Stimulated activated CD8-positive, alpha-beta memory T cell treated with anti-CD3 and anti-CD28 coated beads, Interleukin-4, amount 100 ng/mL, for 24 hours (primary cell): Measurements from ENCODE around the gene ZNF582.

Experiments
- DNase-seq: peaks from one replicate; pipeline ENCODE4 v3.0.0-alpha.2; 2020; ENCODE audit warnings: low read depth

ZNF582 gene

DNA sequence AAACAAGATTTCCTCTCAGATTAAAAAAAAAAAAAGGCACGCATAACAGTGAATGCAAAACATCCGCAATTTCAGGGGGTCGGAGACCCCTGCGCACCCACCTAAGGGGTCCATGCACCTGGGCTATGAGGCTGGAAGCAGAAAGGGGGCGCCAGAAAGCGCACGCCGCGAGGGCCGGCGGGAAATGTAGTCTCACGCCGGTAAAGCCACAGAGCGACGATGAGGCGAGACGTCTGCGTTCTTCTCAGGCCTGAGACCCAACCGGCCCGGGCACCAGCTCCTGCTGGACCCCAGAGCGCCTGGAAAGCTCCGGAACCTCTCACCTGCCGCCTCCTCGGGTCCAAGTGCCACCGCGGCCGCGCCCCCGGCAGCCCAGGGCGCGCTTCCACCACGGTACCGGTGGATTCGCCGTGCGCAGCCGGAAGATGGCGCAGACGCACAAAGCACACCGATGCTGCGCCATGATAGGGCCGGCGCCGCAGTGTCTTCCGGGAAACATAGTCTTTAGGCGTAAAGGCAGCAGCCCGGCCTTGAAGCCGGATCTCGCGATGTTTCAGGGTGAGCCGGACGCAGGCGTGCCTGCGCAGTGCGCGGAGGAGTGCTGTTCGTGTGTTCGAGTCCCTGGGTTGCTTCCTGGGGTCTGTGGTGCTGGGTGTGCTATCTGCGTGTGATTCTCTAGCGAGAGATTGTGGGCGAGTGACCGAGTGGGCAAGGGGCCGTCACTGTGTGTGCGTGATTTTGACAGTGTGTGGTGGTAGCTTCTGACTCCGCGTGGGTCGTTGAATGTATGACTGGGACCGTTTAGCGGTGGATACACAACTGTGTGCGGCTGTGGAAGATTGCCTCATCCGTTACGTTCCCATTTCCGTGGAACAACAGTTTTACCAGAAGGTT lies at the start of gene ZNF582:
Gene ZNF582, minus strand, starts transcription at position 416 of the 894 bp plus-strand sequence. CDS start 1,782 bp downstream, outside the sequence.
- peak; percentile 85 for DNase-seq

DNA sequence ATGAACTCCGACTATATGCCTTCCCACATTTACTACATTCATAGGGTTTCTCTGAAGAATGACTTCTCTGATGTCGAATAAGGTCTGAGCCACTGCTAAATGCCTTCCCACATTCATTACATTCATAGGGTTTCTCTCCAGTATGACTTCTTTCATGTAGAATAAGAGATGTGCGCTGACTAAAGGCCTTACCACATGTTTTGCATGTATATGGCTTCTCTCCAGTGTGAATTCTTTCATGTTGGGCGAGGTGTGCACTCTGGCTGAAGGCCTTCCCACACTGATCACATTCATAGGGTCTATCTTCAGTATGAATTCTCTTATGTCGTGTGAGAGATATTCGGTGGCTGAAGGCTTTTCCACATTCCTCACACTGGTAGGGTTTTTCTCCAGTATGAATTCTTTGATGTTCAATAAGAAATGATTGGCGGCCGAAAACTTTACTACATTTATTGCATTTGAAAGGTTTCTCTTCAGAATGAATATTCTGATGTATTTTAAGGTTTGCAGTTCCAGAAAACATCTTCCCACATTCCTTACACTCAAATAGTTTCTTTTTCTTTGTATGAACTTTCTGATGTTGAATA lies 48.0 kb upstream of the ZNF582 start:
- no peak for DNase-seq

DNA sequence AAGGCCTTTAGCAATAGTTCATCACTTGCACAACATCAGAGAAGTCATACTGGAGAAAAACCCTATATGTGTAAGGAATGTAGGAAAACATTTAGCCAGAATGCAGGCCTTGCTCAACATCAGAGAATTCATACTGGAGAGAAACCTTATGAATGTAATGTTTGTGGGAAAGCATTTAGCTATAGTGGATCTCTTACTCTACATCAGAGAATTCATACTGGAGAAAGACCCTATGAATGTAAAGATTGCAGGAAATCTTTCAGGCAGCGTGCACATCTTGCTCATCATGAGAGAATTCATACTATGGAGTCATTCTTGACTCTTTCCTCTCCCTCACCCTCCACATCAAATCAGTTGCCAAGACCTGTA lies 30.6 kb upstream of the ZNF582 start:
- DNase-seq: no peak

DNA sequence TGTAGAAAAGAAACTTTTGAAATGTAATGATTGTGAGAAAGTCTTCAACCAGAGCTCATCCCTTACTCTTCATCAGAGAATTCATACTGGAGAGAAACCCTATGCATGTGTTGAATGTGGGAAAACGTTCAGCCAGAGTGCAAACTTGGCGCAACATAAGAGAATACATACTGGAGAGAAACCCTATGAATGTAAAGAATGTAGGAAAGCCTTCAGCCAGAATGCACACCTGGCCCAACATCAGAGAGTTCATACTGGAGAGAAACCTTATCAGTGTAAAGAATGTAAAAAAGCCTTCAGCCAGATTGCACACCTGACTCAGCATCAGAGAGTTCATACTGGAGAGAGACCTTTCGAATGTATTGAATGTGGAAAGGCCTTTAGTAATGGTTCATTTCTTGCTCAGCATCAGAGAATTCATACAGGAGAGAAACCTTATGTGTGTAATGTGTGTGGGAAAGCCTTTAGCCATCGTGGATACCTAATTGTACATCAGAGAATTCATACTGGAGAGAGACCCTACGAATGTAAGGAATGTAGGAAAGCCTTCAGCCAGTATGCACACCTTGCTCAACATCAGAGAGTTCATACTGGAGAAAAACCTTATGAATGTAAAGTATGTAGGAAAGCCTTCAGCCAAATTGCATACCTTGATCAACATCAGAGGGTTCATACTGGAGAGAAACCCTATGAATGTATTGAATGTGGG lies 30.1 kb upstream of the ZNF582 start:
- no peak for DNase-seq

DNA sequence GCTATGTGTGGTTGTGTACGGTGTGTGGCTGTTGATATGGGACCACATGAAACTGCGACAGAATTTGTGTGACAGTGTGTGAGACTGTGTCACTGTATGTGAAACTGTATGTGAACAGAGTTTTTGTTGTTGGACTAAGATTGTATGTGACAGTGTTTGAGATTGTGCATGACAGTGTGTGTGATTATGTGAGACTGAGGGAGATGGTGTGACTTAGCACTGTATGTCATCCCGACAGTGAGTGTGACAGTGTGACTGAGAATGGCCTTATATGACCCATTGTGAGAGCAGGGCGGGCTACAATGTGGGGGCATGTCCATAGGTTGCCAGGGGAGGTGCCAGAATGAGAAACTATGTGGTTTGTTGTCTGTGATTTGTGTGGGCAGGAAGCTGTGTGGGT lies 11.7 kb upstream of the ZNF582 start:
- DNase-seq: no peak

DNA sequence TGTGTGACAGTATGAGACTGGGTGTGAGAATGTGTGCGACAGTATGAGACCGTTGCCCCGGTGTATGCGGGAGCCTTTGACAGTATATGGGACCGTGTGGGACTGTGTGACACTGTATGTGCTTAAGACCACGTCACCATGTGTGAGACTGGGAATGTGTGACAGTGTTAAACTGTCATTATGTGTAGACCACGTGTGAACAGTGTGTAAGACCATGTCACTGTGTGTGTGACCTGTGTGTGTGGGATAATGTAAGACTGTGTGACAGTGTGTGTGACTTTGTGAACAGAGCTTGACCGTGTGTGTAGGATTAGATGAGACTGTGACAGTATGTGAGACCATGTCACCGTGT lies 11.3 kb upstream of the ZNF582 start:
- DNase-seq: no peak

DNA sequence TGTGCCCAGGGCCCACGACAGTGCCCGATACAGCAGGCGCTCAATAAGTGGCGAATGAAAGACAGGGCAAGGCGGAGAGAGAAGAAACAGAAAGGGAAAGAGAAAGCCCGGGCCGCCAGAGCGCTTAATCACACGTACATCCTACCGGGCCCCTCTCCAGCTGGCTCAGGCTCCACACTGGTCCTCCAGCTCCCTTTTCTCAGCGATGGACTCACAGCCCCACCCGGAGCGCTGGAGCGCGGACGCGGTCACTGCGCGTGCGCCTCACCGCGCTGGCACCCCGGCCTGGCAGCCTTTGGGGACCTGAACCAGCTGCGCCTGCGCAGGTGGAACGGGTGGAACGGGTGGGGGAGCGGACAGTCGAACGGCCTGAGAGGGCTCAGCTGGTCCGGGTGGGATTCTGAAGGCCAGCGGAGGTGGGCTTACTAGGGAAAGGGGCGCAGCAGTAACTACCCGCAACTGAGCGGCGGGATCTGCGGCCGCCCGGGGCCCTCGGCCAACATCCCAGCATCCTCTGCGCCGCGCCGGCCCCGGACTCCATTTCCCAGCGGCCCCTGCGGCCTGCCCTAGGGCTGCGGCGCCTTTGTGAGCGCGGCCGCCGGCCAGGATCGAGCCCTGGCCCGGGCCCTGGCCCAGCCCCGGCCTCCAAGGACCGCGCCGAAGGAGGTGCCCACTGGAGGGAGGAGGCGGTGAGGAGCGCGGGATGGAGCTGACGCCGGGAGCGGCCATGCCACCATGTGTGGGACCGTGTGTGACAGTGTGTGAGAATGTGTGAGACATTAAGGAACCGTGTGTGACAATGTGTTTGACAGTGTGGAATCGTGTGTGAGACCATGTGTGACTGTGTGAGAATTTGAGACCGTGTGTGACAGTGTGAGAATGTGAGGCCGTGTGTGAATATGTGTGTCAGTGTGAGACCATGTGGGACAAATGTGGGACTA lies 10.7 kb upstream of the ZNF582 start, which contains the start of gene ZNF583:
Gene ZNF583, plus strand, starts transcription at position 569 of the 941 bp plus-strand sequence. CDS start 2,783 bp downstream, outside the sequence.
- DNase-seq: peak; percentile 90

DNA sequence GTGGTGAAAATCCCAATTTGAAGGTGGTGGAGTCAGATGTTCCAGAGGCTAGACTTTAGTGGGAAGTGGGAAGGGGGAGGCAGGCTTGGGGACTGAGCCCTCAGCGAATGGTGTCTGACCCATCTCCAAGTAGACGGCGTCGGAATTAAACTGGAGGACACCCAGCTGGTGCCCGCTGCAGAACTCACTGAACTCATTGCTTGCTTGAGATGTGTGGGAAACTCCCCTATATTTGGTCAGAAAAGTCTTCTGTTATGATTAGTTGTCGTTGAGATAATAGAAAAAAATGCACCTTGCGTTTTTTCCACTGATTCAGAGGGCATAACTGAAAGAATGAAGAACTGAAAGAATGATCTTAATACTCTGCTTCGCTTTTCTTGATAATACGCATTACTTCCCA lies 9.9 kb upstream of the ZNF582 start:
- no peak for DNase-seq

DNA sequence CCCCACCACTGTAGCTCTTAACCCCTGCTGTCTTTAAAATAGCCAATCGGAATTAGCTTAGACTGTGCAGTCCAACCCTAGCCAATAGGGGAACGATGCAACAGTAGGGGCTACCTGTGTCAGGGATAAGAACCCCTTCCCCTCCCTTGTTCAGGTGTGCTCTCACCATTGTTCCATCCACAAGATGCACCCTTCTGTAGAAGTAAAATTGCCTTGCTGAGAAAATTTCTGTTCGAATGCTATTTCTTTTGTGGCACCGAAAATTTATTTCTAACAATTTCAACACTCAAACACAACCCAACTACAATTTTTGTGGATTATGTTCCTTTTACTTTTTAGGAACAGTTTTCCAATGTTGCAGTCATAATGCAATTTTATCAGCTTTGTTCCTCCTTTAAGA lies 7.2 kb upstream of the ZNF582 start:
- DNase-seq: no peak

DNA sequence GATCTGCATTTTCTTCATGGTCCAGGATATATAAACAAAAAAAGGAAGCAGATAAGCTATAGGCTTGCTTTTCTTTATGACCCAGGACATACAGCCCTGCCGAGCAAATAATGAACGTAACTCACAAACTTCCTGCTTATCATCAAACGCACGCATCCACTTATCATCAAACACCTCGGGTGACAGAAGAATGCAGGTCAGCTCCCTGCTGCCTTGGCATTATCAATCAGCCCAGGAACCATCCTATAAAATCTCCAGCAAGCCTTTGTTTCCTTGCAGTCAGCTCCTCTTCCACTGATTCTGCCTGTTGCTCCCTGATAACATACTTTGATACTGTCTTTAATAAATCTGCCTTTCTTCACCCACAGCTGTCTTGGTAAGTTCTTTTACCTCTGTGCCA lies 5.5 kb upstream of the ZNF582 start:
- DNase-seq: no peak

DNA sequence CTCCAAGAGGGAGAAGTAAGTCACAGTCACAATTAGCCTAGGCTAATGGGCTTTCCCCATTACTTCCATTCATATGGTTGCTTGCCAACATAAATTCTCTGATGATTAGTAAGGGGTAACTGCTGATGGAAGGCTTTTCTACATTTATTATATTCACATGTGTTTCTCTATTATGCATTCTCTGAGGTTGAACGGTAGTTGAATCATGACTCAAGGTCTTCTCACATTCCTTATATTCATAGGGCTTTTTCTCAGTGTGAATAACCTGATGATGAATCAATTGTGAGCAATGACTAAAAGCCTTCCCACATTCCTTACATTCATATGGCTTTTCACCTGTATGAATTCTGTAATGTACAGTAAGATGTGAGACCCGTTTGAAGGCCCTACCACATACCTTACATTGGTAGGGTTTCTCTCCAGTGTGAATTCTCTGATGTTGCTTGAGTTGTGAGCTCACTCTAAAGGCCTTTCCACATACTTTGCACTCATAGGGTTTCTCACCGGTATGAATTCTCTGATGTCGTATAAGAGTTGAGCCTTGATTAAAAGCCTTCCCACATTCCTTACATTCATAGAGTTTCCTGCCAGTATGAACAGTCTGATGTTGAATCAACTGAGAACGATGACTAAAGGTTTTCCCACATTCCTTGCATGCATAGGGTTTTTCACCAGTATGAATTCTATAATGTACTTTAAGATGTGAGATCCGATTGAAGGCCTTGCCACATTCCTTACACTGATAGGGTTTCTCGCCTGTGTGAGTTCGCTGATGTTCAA lies 9.3 kb downstream of the ZNF582 start:
- no peak for DNase-seq

DNA sequence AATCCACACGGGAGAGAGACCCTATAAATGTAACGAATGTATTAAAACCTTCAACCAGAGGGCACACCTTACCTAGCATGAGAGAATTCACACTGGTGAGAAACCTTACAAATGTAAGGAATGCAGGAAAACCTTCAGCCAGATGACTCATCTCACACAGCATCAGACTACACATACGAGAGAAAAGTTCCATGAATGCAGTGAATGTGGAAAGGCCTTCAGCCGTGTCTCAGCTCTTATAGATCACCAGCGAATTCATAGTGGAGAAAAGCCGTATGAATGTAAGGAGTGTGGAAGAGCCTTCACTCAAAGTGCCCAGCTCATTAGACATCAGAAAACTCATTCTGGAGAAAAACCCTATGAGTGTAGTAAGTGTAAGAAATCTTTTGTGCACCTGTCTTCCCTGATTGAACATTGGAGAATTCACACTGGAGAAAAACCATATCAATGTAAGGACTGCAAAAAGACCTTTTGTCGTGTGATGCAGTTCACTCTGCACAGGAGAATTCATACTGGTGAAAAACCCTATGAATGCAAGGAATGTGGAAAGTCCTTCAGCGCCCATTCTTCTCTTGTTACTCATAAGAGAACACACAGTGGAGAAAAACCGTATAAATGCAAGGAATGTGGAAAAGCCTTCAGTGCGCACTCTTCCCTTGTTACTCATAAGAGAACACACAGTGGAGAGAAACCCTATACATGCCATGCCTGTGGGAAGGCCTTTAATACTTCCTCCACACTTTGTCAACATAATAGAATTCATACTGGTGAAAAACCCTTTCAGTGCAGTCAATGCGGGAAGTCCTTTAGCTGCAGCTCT lies 16.0 kb downstream of the ZNF582 start:
- DNase-seq: no peak

DNA sequence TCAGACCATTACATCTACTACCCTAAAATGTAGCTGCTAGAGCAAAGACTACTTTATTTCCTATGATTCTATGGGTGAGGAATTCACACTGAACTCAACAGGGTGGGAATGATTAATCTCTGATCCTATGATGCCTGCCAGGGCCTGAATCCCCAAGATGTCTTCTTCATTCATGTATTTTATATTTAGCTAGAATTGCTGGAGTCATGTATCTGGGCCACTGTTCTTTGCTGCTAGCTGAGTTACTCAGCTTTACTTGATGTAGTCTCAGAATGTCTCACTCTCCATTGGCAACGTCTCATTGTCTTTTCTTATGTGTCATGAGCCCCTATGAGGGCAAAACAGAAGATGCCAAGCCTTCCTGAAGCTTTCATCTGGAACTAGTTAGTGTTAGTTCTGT lies 21.1 kb downstream of the ZNF582 start:
- DNase-seq: no peak

DNA sequence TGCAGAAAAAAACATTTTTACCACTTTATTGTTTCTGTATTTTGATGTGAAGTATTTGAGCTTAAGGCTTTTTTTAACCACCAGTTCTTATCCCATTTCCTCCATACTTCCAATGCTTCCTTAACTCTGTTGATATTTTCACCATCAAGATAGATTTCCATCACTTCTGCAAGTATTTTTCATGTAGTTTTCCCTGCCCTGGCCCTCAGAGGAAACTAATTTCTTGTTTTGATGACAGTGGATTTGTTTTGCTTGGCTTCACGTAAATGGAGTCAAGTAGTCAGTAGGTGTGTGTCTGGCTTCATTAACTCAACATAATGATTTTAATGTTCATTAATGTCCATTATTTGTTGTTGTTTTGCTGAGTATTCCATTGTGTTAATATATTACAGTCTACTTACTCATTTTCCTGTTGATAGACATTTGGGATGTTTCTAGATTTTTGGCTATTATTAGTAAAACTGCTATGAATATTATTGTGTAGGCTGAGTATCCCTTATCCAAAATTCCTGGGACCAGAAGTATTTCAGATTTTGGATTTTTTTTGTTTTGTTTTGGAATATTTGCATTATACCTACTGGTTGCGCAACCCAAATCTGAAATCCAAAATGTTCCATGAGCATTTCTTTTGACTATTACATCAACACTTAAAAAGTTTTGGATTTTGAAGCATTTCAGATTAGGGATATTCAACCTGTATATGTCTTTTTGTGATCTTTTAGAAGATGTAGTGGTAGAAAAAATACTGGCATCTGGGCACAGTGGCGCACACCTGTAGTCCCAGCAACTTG lies 23.3 kb downstream of the ZNF582 start:
- no peak for DNase-seq

DNA sequence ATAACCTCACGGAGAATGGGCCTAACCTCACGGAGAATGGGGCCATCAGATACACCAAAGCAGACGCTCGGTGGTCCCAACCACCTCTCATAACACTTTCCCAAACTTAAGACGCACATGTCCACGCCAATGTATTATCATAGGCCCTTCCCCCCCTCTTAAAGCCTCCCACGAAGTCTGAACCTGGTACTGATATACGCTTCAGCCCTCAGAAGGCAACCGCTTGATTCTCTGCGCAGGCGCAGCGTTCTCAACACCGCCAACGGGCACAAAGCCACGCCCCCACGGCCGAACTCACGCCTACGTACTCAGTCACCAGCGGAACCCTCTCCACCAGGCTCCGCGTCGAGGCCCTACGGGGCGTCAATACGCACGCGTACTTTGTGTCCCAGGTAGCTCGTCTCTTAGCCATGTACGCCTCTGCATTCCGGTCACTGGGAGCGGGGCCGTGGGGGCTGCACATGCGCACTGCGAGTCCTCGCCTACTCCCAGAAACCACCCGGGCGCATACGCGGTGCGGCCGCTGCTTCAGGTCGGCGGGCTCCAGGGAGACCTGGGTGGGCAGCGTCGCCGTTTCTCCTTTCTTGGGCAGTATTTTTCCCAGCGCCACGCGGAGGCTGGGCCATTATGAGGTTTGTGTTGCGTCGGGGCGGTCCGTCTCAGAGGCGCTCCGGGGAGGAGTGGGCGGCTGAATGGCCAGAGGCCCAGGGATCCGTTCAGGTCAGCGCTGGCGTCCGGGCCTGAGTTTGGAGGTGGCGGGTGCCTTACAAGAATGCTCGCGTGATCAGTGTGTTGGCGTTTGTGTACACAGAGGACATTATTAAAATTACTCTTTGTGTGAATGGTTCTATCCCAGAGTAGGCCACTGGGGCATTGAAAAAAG lies 25.3 kb downstream of the ZNF582 start:
- DNase-seq: peak; percentile 73

DNA sequence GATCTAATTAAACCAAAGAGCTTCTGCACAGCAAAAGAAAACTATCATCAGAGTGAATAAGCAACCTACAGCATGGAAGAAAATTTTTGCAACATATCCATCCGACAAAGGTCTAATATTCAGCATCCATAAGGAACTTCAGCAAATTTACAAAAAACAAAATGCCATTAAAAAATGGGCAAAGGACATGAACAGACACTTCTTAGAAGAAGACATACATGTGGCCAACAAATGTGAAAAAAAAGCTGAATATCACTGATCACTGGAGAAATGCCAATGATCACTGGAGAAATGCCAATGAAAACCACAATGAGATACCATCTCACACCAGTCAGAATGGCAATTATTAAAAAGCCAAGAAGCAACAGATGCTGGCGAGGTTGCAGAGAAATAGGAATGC lies 32.5 kb downstream of the ZNF582 start:
- no peak for DNase-seq

DNA sequence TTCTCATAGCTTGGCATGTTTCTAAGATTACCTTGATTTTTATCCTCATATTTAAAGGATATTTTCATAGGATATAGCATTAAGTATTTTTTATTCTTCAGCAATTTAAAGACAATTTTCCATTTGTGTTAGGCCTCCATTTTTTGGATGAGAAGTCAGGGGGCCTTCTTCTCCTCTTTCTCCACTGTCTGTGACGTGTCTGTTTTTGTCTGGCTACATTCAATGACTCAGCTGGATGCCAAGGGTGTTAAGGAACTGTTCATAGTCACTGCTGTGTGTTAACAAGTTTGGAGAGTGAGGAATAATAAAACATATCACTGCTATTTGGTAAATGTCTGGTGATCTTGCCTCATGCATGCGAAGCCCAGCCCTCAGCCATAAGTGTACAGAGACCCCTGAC lies 36.4 kb downstream of the ZNF582 start:
- no peak for DNase-seq

DNA sequence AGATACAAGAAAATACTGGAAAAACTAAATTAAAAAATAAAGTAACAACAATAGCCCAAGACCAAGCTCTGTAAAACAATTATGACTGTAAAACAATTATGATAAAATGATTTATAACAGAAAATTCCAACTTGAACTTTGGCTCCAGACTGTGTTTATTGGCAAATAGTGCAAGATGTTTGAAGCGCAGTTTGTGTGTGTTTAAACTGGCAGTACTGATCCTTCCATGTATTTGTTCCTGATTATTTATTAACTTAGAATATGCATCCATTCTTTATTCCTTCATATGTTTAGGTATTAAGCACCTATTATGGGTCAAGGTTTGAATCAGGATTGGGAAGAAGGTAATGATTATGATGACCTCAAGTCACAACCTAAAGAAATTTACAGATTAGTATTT lies 37.8 kb downstream of the ZNF582 start:
- DNase-seq: no peak
